MM.1S (cell line): ENCODE measurements around the gene EBF3.

Source experiments
- DNase-seq: peaks from one replicate; pipeline ENCODE4 v3.0.0-alpha.2; 2015
- H2AFZ ChIP-seq: fragments of 300-600 bp; sonication (generic); 2 replicates; pipeline ENCODE4 v1.6.0; 2016; ENCODE audit warnings: antibody characterized with exemption, low read length
- H3F3A ChIP-seq: fragments of 300-600 bp; sonication (generic); 2 replicates; pipeline ENCODE4 v1.6.1; 2016; ENCODE audit warnings: mild to moderate bottlenecking, antibody characterized with exemption, low read length, moderate library complexity, mixed read lengths; ENCODE audit not compliant: insufficient read depth
- H3K27ac ChIP-seq: fragments of 300-600 bp; sonication (generic); 2 replicates; pipeline ENCODE4 v1.5.1; 2016; ENCODE audit warnings: mild to moderate bottlenecking, low read length
- H3K27me3 ChIP-seq: fragments of 300-600 bp; sonication (generic); replicated peaks from 2 replicates; pipeline ENCODE4 v1.6.0; 2016; ENCODE audit warnings: low read length; ENCODE audit not compliant: insufficient read depth
- H3K36me3 ChIP-seq: fragments of 300-600 bp; sonication (generic); replicated peaks from 2 replicates; pipeline ENCODE4 v1.6.1; 2016; ENCODE audit warnings: mild to moderate bottlenecking, low read length, mixed read lengths; ENCODE audit not compliant: insufficient read depth
- H3K4me1 ChIP-seq: fragments of 300-600 bp; sonication (generic); 2 replicates; pipeline ENCODE4 v1.6.1; 2016; ENCODE audit warnings: low read length, mixed read lengths
- H3K4me2 ChIP-seq: fragments of 300-600 bp; sonication (generic); 2 replicates; pipeline ENCODE4 v1.6.0; 2016; ENCODE audit warnings: low read depth, low read length
- H3K4me3 ChIP-seq: fragments of 300-600 bp; sonication (generic); 2 replicates; pipeline ENCODE4 v1.5.1; 2016; ENCODE audit warnings: low read length, mixed read lengths
- H3K79me2 ChIP-seq: fragments of 300-600 bp; sonication (generic); 2 replicates; pipeline ENCODE4 v1.6.1; 2016; ENCODE audit warnings: mixed run types, low read length, mixed read lengths
- H3K9ac ChIP-seq: fragments of 300-600 bp; sonication (generic); 2 replicates; pipeline ENCODE4 v1.6.1; 2016; ENCODE audit warnings: low read length, mixed read lengths
- H3K9me2 ChIP-seq: fragments of 300-600 bp; sonication (generic); replicated peaks from 2 replicates; pipeline ENCODE4 v1.6.1; 2016; ENCODE audit warnings: mild to moderate bottlenecking, low read length, mixed read lengths; ENCODE audit not compliant: insufficient read depth
- H3K9me3 ChIP-seq: fragments of 300-600 bp; sonication (generic); replicated peaks from 2 replicates; pipeline ENCODE4 v1.6.1; 2016; ENCODE audit warnings: mild to moderate bottlenecking, low read length, mixed read lengths; ENCODE audit not compliant: insufficient read depth
- H4K20me1 ChIP-seq: fragments of 300-600 bp; sonication (generic); 2 replicates; pipeline ENCODE4 v1.6.1; 2016; ENCODE audit warnings: mild to moderate bottlenecking, low read length, moderate library complexity, mixed read lengths; ENCODE audit not compliant: insufficient read depth
- CTCF ChIP-seq: fragments of 300-600 bp; sonication (generic); IDR thresholded peaks from 2 replicates; pipeline ENCODE4 v1.5.1; 2016; ENCODE audit warnings: antibody characterized with exemption, low read length, mixed read lengths
- EZH2 ChIP-seq: fragments of 300-600 bp; sonication (generic); optimal IDR thresholded peaks from 2 replicates; pipeline ENCODE3; 2017; ENCODE audit warnings: low read depth, mild to moderate bottlenecking, antibody characterized with exemption, low read length, mixed read lengths
- EZH2phosphoT487 ChIP-seq: fragments of 300-600 bp; sonication (generic); IDR thresholded peaks from 2 replicates; pipeline ENCODE4 v1.6.1; 2018; ENCODE audit warnings: antibody characterized with exemption, low read length

The EBF3 gene

GRCh38 chr10:129969911-129970464 is 5.9 kb upstream of the EBF3 start:
- Histone ChIP-seq H3K36me3 (no peaks in the 10 kb centered on the region), H3K27me3 (no peaks in the 10 kb centered on the region; the same call in 1 of the 2 replicates), H3F3A (no peaks in the 10 kb centered on the region), H2AFZ (no peak overlapping the region), H3K9ac (no peak overlapping the region), H3K9me3 (no peaks in the 10 kb centered on the region), H3K9me2 (no peaks in the 10 kb centered on the region), H4K20me1 (no peaks in the 10 kb centered on the region), H3K79me2 (no peaks in the 10 kb centered on the region), H3K4me1 (no peaks in the 10 kb centered on the region), H3K4me2 (no peak overlapping the region), H3K27ac (no peak overlapping the region), H3K4me3 (no peak overlapping the region)
- DNase-seq: no peak
- TF ChIP-seq EZH2phosphoT487: no peak
- TF ChIP-seq EZH2: no peak
- no peak for TF ChIP-seq CTCF

- H3K9me3 ChIP-seq: no peaks in the 10 kb centered on the region
- H3K36me3 ChIP-seq: no peaks in the 10 kb centered on the region
- no peak overlapping the region for H3K4me3 ChIP-seq
- no peaks in the 10 kb centered on the region for H3F3A ChIP-seq
- DNase-seq: no peak
- no peak overlapping the region for H3K27ac ChIP-seq
- no peaks in the 10 kb centered on the region for H3K9me2 ChIP-seq
- no peak overlapping the region for H3K4me2 ChIP-seq
- H4K20me1 ChIP-seq: no peaks in the 10 kb centered on the region
- no peaks in the 10 kb centered on the region; the same call in 1 of the 2 replicates for H3K27me3 ChIP-seq
- no peak overlapping the region for H2AFZ ChIP-seq
- no peak overlapping the region for H3K9ac ChIP-seq
- no peaks in the 10 kb centered on the region for H3K79me2 ChIP-seq
- TF ChIP-seq EZH2: no peak
- TF ChIP-seq EZH2phosphoT487: no peak
- TF ChIP-seq CTCF: no peak
- no peaks in the 10 kb centered on the region for H3K4me1 ChIP-seq
Observed at GRCh38 chr10:129969184-129969910, 5.3 kb upstream of the EBF3 start.

- Histone ChIP-seq H2AFZ (no peak overlapping the region), H4K20me1 (no peaks in the 10 kb centered on the region), H3K4me1 (no peaks in the 10 kb centered on the region), H3K79me2 (no peaks in the 10 kb centered on the region), H3K9me3 (no peaks in the 10 kb centered on the region), H3K36me3 (no peaks in the 10 kb centered on the region), H3K9ac (no peak overlapping the region), H3K4me2 (no peak overlapping the region), H3K9me2 (no peaks in the 10 kb centered on the region), H3F3A (no peaks in the 10 kb centered on the region), H3K27ac (no peak overlapping the region), H3K4me3 (no peak overlapping the region), H3K27me3 (no peaks in the 10 kb centered on the region; the same call in 1 of the 2 replicates)
- TF ChIP-seq EZH2phosphoT487 (no peak), CTCF (no peak), EZH2 (no peak)
- DNase-seq: no peak
Observed at GRCh38 chr10:129968853-129969183, 4.7 kb upstream of the EBF3 start.
